ENCODE results near the gene MAPT. TPM values are rescaled to one million over a fixed set of nuclear protein-coding genes. Genes with fewer than 3 reads are reported as not detected.

The MAPT gene
- total and polyA plus RNA-seq, 2 of the 13 experiments (the other 11 are each of a cell fraction or from before 2014, with no cell fraction given) = 2.1 to 2.8 TPM

DNA sequence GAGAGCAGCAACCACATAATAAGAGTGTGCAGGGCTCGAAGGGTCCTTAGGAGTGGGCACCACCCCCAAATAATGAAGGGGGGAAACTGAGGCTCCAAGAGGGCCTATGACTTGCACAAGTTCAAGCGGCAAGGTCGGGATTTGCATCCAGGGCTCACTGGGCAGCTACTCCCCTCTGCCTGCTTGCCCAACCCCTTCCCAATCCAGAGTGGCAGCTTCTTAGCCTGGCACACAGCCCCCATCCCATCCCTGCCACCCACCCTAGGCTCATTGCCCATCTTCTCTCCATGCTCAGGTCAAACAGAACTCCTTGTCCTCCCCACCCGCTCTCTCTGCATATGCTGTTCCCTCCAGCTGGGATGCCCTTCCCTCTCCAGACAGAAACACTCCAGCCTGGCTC is 47.3 kb upstream of the MAPT start (continued):
- no peak for TF ChIP-seq ZBTB37 (CRISPR knock-in tag; IDR thresholded peaks at IDR 0.05)

- WGBS (ENCODE audit: low lambda C conversion rate) = 3% methylated on average over 5 of the region's 5 CpGs
- TF ChIP-seq, protein P1, sequence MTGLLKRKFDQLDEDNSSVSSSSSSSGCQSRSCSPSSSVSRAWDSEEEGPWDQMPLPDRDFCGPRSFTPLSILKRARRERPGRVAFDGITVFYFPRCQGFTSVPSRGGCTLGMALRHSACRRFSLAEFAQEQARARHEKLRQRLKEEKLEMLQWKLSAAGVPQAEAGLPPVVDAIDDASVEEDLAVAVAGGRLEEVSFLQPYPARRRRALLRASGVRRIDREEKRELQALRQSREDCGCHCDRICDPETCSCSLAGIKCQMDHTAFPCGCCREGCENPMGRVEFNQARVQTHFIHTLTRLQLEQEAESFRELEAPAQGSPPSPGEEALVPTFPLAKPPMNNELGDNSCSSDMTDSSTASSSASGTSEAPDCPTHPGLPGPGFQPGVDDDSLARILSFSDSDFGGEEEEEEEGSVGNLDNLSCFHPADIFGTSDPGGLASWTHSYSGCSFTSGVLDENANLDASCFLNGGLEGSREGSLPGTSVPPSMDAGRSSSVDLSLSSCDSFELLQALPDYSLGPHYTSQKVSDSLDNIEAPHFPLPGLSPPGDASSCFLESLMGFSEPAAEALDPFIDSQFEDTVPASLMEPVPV (CRISPR knock-in tag; IDR thresholded peaks at IDR 0.05) = no peak
- TF ChIP-seq EZH2 (conservative IDR thresholded peaks at IDR 0.05; ENCODE audit: low read depth, low read length) = 0 out of 2 replicates have a peak, but pooled peaks have one; percentile 36
- no peak for FAIRE-seq
- DNase-seq (ENCODE audit: low spot score) = no peak
- H4K20me1 ChIP-seq (ENCODE audit: insufficient read depth, low read length) = no peaks in the 10 kb centered on the region
- intact Hi-C loops (cut with micrococcal nuclease; ENCODE audit: unreplicated experiment) (no loop called here), in situ Hi-C loops (cut with HindIII; ENCODE audit: extremely low pct_ligation_motif_present, low pct_unique_long_range_greater_than_20kb) (no loop called here)
- H3K4me3 ChIP-seq (replicated peaks in 1 of 3; ENCODE audit: insufficient read depth in 1 of 3, low read depth in 2 of 3, low read length in 3 of 3) = no peak overlapping the region
- no peak overlapping the region for H3K9ac ChIP-seq (ENCODE audit: insufficient read depth, low read depth, low read length)
- POLR2A ChIA-PET = no interaction called here
- H3K27me3 ChIP-seq (ENCODE audit: control insufficient read depth in 1 of 2, insufficient read depth in 2 of 2, low read length in 2 of 2) = peaks cover 15 to 92% of the 10 kb centered on the region in 2 experiments; a peak in 3 of 5 replicates
- no peaks in the 10 kb centered on the region for H3K9me3 ChIP-seq (ENCODE audit: low read length)
- no peak overlapping the region for H3K4me2 ChIP-seq (ENCODE audit: low read depth, low read length)
- no peaks in the 10 kb centered on the region for H3K79me2 ChIP-seq (ENCODE audit: insufficient read depth, low read length)
- ATAC-seq = no peak
- H2AFZ ChIP-seq (ENCODE audit: low read length) = no peak overlapping the region
- no peaks in the 10 kb centered on the region for H3K4me1 ChIP-seq (ENCODE audit: insufficient read depth, low read length)
- H3K27ac ChIP-seq (ENCODE audit: extremely low read length, insufficient read depth, low read length) = no peak overlapping the region
- CTCF ChIA-PET (ENCODE audit: low intra/inter-chr PET ratio, low total read pairs) = no interaction called here
- BruUV-seq (replicated peaks) = no TSS peak
- no peaks in the 10 kb centered on the region for H3K36me3 ChIP-seq (replicated peaks in 1 of 2; ENCODE audit: control insufficient read depth in 1 of 2, insufficient read depth in 2 of 2, low read length in 2 of 2)
These were observed 46.6 kb upstream of the MAPT start for GRCh38 chr17:45847747-45848146.

All from HepG2 (cell line).